HL-60 (cell line): Measurements from ENCODE around the gene PHPT1.

Source experiments
- POLR2AphosphoS5 ChIP-seq: IDR thresholded peaks from 2 replicates; pipeline ENCODE4 v1.6.1; 2012; ENCODE audit warnings: low read depth
- TF ChIP-seq, protein P1 (sequence below): IDR thresholded peaks from 2 replicates; pipeline ENCODE4 v1.6.1; 2012; ENCODE audit warnings: low read depth; ENCODE audit not compliant: insufficient replicate concordance
- TF ChIP-seq, protein P2 (sequence below): IDR thresholded peaks from one replicate; pipeline ENCODE4 v1.5.1; 2011; ENCODE audit warnings: low read length, control low read depth, inconsistent platforms; ENCODE audit not compliant: insufficient read depth

DNA sequence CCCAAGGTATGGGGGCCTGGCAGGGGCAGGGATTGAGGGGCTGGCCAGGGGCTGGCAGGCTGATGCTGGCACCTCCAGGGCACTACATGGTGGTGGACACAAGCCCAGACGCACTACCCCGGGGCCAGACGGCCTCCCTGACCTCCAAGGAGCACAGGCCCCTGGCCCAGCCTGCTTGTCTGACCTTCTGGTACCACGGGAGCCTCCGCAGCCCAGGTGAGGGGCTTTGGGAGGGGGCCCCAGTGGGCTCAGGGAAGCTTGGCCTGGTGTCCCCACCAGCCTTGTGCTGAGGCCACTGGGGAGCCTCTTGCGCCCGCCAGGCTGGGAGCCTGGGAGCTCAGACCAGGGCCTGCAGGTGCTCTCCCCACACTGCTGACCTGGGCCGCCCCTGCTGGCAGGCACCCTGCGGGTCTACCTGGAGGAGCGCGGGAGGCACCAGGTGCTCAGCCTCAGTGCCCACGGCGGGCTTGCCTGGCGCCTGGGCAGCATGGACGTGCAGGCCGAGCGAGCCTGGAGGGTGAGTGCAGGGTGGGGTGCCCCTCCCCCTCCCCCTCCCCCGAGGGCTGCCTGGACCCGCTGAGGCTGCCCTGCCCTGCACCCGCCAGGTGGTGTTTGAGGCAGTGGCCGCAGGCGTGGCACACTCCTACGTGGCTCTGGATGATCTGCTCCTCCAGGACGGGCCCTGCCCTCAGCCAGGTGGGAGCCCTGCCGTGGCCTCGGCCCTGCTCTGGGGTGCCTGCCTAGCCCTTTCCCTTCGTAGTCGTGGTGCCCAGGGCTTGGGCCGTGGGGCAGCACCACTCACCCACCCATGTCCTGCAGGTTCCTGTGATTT is 8.6 kb downstream of the PHPT1 start:
- TF ChIP-seq, protein P1, sequence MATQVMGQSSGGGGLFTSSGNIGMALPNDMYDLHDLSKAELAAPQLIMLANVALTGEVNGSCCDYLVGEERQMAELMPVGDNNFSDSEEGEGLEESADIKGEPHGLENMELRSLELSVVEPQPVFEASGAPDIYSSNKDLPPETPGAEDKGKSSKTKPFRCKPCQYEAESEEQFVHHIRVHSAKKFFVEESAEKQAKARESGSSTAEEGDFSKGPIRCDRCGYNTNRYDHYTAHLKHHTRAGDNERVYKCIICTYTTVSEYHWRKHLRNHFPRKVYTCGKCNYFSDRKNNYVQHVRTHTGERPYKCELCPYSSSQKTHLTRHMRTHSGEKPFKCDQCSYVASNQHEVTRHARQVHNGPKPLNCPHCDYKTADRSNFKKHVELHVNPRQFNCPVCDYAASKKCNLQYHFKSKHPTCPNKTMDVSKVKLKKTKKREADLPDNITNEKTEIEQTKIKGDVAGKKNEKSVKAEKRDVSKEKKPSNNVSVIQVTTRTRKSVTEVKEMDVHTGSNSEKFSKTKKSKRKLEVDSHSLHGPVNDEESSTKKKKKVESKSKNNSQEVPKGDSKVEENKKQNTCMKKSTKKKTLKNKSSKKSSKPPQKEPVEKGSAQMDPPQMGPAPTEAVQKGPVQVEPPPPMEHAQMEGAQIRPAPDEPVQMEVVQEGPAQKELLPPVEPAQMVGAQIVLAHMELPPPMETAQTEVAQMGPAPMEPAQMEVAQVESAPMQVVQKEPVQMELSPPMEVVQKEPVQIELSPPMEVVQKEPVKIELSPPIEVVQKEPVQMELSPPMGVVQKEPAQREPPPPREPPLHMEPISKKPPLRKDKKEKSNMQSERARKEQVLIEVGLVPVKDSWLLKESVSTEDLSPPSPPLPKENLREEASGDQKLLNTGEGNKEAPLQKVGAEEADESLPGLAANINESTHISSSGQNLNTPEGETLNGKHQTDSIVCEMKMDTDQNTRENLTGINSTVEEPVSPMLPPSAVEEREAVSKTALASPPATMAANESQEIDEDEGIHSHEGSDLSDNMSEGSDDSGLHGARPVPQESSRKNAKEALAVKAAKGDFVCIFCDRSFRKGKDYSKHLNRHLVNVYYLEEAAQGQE: no peak
- TF ChIP-seq, protein P2, sequence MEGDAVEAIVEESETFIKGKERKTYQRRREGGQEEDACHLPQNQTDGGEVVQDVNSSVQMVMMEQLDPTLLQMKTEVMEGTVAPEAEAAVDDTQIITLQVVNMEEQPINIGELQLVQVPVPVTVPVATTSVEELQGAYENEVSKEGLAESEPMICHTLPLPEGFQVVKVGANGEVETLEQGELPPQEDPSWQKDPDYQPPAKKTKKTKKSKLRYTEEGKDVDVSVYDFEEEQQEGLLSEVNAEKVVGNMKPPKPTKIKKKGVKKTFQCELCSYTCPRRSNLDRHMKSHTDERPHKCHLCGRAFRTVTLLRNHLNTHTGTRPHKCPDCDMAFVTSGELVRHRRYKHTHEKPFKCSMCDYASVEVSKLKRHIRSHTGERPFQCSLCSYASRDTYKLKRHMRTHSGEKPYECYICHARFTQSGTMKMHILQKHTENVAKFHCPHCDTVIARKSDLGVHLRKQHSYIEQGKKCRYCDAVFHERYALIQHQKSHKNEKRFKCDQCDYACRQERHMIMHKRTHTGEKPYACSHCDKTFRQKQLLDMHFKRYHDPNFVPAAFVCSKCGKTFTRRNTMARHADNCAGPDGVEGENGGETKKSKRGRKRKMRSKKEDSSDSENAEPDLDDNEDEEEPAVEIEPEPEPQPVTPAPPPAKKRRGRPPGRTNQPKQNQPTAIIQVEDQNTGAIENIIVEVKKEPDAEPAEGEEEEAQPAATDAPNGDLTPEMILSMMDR: no peak
- no peak for TF ChIP-seq POLR2AphosphoS5
